SK-N-DZ (cell line): ENCODE results near the gene SYVN1.

ENCODE experiments used
- DNase-seq: peaks from one replicate; pipeline ENCODE4 v3.0.0-alpha.2; 2015; ENCODE audit warnings: low spot score

SYVN1 gene

GRCh38 chr11:65112546-65113360 lies 21.6 kb downstream of the SYVN1 start:
- peak; percentile 68 for DNase-seq

GRCh38 chr11:65111744-65112545 lies 22.4 kb downstream of the SYVN1 start, which contains the start of gene TM7SF2:
Gene TM7SF2, plus strand, starts transcription at chr11:65111872. Its CDS starts 144 bp downstream, at chr11:65112016.
- peak; percentile 96 for DNase-seq

GRCh38 chr11:65111159-65111743 lies 23.1 kb downstream of the SYVN1 start:
- DNase-seq: no peak

GRCh38 chr11:65110354-65110861 lies 23.9 kb downstream of the SYVN1 start:
- peak; percentile 83 for DNase-seq

GRCh38 chr11:65109231-65110198 lies 24.8 kb downstream of the SYVN1 start:
- no peak for DNase-seq

GRCh38 chr11:65108469-65109123 lies 25.7 kb downstream of the SYVN1 start:
- no peak for DNase-seq

- DNase-seq: no peak
Observed at GRCh38 chr11:65107751-65108468, 26.4 kb downstream of the SYVN1 start.

- DNase-seq: no peak
Observed at GRCh38 chr11:65107078-65107477, 27.2 kb downstream of the SYVN1 start.

- no peak for DNase-seq
Observed at GRCh38 chr11:65104628-65105027, 29.7 kb downstream of the SYVN1 start.

GRCh38 chr11:65103476-65103875 lies 30.8 kb downstream of the SYVN1 start:
- DNase-seq: no peak

GRCh38 chr11:65102142-65103095 lies 31.9 kb downstream of the SYVN1 start:
- DNase-seq: no peak

GRCh38 chr11:65100674-65101350 lies 33.5 kb downstream of the SYVN1 start:
- no peak for DNase-seq

GRCh38 chr11:65096926-65097325 lies 37.4 kb downstream of the SYVN1 start:
- DNase-seq: no peak

GRCh38 chr11:65095974-65096806 lies 38.1 kb downstream of the SYVN1 start, which contains the start of gene VPS51:
Gene VPS51, plus strand, starts transcription at chr11:65096214. Its CDS starts 37 bp downstream, at chr11:65096251.
- DNase-seq: peak; percentile 93

- DNase-seq: no peak
Observed at GRCh38 chr11:65095427-65095826, 38.9 kb downstream of the SYVN1 start.

GRCh38 chr11:65090628-65091027 lies 43.7 kb downstream of the SYVN1 start:
- no peak for DNase-seq

GRCh38 chr11:65089621-65090020 lies 44.7 kb downstream of the SYVN1 start:
- no peak for DNase-seq
